ENCODE measurements around the gene ACVR2A. TPM values are rescaled to one million over a fixed set of nuclear protein-coding genes. Genes with fewer than 3 reads are reported as not detected.

The ACVR2A gene
- total RNA-seq, 3 donors from 2014 or later: 6.7 to 7.5 (median 7.0) TPM

- DNase-seq (peak; percentile 8), ATAC-seq (peak; percentile 65 to 72)
- peaks cover 2% of the 10 kb centered on the region for H3K36me3 Mint-ChIP-seq (ENCODE audit: insufficient read depth)
- peak overlapping the region; percentile 96 for H3K4me3 Mint-ChIP-seq
- no peaks in the 10 kb centered on the region for H3K27me3 Mint-ChIP-seq (ENCODE audit: low read depth)
- H3K9me3 Mint-ChIP-seq: no peaks in the 10 kb centered on the region
- H3K4me1 Mint-ChIP-seq (ENCODE audit: low read depth): peaks cover 50% of the 10 kb centered on the region
These were observed 662 bp downstream of the ACVR2A start for GRCh38 chr2:147845411-147845971.

- Mint-ChIP-seq H3K4me1 (ENCODE audit: low read depth) (peaks cover 60% of the 10 kb centered on the region), H3K36me3 (ENCODE audit: insufficient read depth) (peaks cover 2% of the 10 kb centered on the region), H3K27me3 (ENCODE audit: low read depth) (no peaks in the 10 kb centered on the region), H3K4me3 (peak overlapping the region; percentile 96), H3K9me3 (no peaks in the 10 kb centered on the region)
- ATAC-seq: no peak
- DNase-seq: no peak
These were observed 1.7 kb downstream of the ACVR2A start for GRCh38 chr2:147846412-147847081.

- Mint-ChIP-seq H3K27me3 (ENCODE audit: low read depth) (no peaks in the 10 kb centered on the region), H3K9me3 (no peaks in the 10 kb centered on the region), H3K36me3 (ENCODE audit: insufficient read depth) (peaks cover 2% of the 10 kb centered on the region), H3K4me1 (ENCODE audit: low read depth) (peaks cover 63% of the 10 kb centered on the region), H3K4me3 (peak overlapping the region; percentile 40)
- no peak for ATAC-seq
- no peak for DNase-seq
These were observed 3.0 kb downstream of the ACVR2A start for GRCh38 chr2:147847746-147848391.

GRCh38 chr2:147850838-147851237 is 6.0 kb downstream of the ACVR2A start:
- no peaks in the 10 kb centered on the region for H3K9me3 Mint-ChIP-seq
- no peak overlapping the region for H3K4me3 Mint-ChIP-seq
- peaks cover 65% of the 10 kb centered on the region for H3K4me1 Mint-ChIP-seq (ENCODE audit: low read depth)
- DNase-seq: no peak
- H3K27me3 Mint-ChIP-seq (ENCODE audit: low read depth): no peaks in the 10 kb centered on the region
- H3K36me3 Mint-ChIP-seq (ENCODE audit: insufficient read depth): peaks cover 2% of the 10 kb centered on the region
- peak in 1 of 2 donors; percentile 38 for ATAC-seq

- DNase-seq (no peak), ATAC-seq (no peak)
- H3K4me1 Mint-ChIP-seq (ENCODE audit: low read depth): peaks cover 62% of the 10 kb centered on the region
- no peaks in the 10 kb centered on the region for H3K9me3 Mint-ChIP-seq
- peaks cover under 1% of the 10 kb centered on the region for H3K36me3 Mint-ChIP-seq (ENCODE audit: insufficient read depth)
- H3K27me3 Mint-ChIP-seq (ENCODE audit: low read depth): no peaks in the 10 kb centered on the region
- no peak overlapping the region for H3K4me3 Mint-ChIP-seq
These were observed 6.6 kb downstream of the ACVR2A start for GRCh38 chr2:147851244-147851930.

- DNase-seq: no peak
- Mint-ChIP-seq H3K4me1 (ENCODE audit: low read depth) (peaks cover 54% of the 10 kb centered on the region), H3K9me3 (no peaks in the 10 kb centered on the region), H3K4me3 (no peak overlapping the region), H3K36me3 (ENCODE audit: insufficient read depth) (no peaks in the 10 kb centered on the region), H3K27me3 (ENCODE audit: low read depth) (no peaks in the 10 kb centered on the region)
- ATAC-seq: peak; percentile 47 to 59
These were observed 9.8 kb downstream of the ACVR2A start for GRCh38 chr2:147854557-147855134.

GRCh38 chr2:147855316-147855715 is 10.5 kb downstream of the ACVR2A start:
- no peaks in the 10 kb centered on the region for H3K9me3 Mint-ChIP-seq
- ATAC-seq (no peak), DNase-seq (no peak)
- no peak overlapping the region for H3K4me3 Mint-ChIP-seq
- H3K4me1 Mint-ChIP-seq (ENCODE audit: low read depth): peaks cover 52% of the 10 kb centered on the region
- H3K27me3 Mint-ChIP-seq (ENCODE audit: low read depth): no peaks in the 10 kb centered on the region
- H3K36me3 Mint-ChIP-seq (ENCODE audit: insufficient read depth): no peaks in the 10 kb centered on the region

GRCh38 chr2:147855977-147856376 is 11.1 kb downstream of the ACVR2A start:
- peaks cover 48% of the 10 kb centered on the region for H3K4me1 Mint-ChIP-seq (ENCODE audit: low read depth)
- H3K36me3 Mint-ChIP-seq (ENCODE audit: insufficient read depth): no peaks in the 10 kb centered on the region
- no peaks in the 10 kb centered on the region for H3K9me3 Mint-ChIP-seq
- no peaks in the 10 kb centered on the region for H3K27me3 Mint-ChIP-seq (ENCODE audit: low read depth)
- no peak overlapping the region for H3K4me3 Mint-ChIP-seq
- ATAC-seq (no peak), DNase-seq (no peak)

GRCh38 chr2:147860009-147860408 is 15.2 kb downstream of the ACVR2A start:
- H3K27me3 Mint-ChIP-seq (ENCODE audit: low read depth): no peaks in the 10 kb centered on the region
- H3K36me3 Mint-ChIP-seq (ENCODE audit: insufficient read depth): no peaks in the 10 kb centered on the region
- no peak for ATAC-seq
- H3K4me3 Mint-ChIP-seq: no peak overlapping the region
- H3K4me1 Mint-ChIP-seq (ENCODE audit: low read depth): peaks cover 52% of the 10 kb centered on the region
- no peak for DNase-seq
- no peaks in the 10 kb centered on the region for H3K9me3 Mint-ChIP-seq

GRCh38 chr2:147862859-147863516 is 18.2 kb downstream of the ACVR2A start:
- H3K36me3 Mint-ChIP-seq (ENCODE audit: insufficient read depth): no peaks in the 10 kb centered on the region
- ATAC-seq (peak in 1 of 2 donors; percentile 37), DNase-seq (no peak)
- H3K4me1 Mint-ChIP-seq (ENCODE audit: low read depth): peaks cover 38% of the 10 kb centered on the region
- H3K4me3 Mint-ChIP-seq: no peak overlapping the region
- no peaks in the 10 kb centered on the region for H3K9me3 Mint-ChIP-seq
- H3K27me3 Mint-ChIP-seq (ENCODE audit: low read depth): no peaks in the 10 kb centered on the region

- Mint-ChIP-seq H3K27me3 (ENCODE audit: low read depth) (no peaks in the 10 kb centered on the region), H3K36me3 (ENCODE audit: insufficient read depth) (no peaks in the 10 kb centered on the region)
- ATAC-seq: peak; percentile 40 to 55
These were observed 19.0 kb downstream of the ACVR2A start for GRCh38 chr2:147863835-147864234.

GRCh38 chr2:147865560-147865959 is 20.7 kb downstream of the ACVR2A start:
- no peak for DNase-seq
- ATAC-seq: no peak
- no peaks in the 10 kb centered on the region for H3K9me3 Mint-ChIP-seq
- no peak overlapping the region for H3K4me3 Mint-ChIP-seq
- H3K4me1 Mint-ChIP-seq (ENCODE audit: low read depth): peaks cover 37% of the 10 kb centered on the region
- H3K36me3 Mint-ChIP-seq (ENCODE audit: insufficient read depth): no peaks in the 10 kb centered on the region
- no peaks in the 10 kb centered on the region for H3K27me3 Mint-ChIP-seq (ENCODE audit: low read depth)

More at GRCh38 chr2:147863835-147864234, 19.0 kb downstream of the ACVR2A start:
- Mint-ChIP-seq H3K4me3 (no peak overlapping the region), H3K4me1 (ENCODE audit: low read depth) (peaks cover 38% of the 10 kb centered on the region), H3K9me3 (no peaks in the 10 kb centered on the region)
- DNase-seq: no peak

GRCh38 chr2:147867050-147867449 is 22.2 kb downstream of the ACVR2A start:
- ATAC-seq (no peak), DNase-seq (no peak)
- H3K9me3 Mint-ChIP-seq: no peaks in the 10 kb centered on the region
- peaks cover 32% of the 10 kb centered on the region for H3K4me1 Mint-ChIP-seq (ENCODE audit: low read depth)
- H3K27me3 Mint-ChIP-seq (ENCODE audit: low read depth): no peaks in the 10 kb centered on the region
- no peak overlapping the region for H3K4me3 Mint-ChIP-seq
- H3K36me3 Mint-ChIP-seq (ENCODE audit: insufficient read depth): no peaks in the 10 kb centered on the region

- Mint-ChIP-seq H3K27me3 (ENCODE audit: low read depth) (no peaks in the 10 kb centered on the region), H3K4me3 (no peak overlapping the region), H3K9me3 (no peaks in the 10 kb centered on the region), H3K4me1 (ENCODE audit: low read depth) (peaks cover 25% of the 10 kb centered on the region), H3K36me3 (ENCODE audit: insufficient read depth) (peaks cover 2% of the 10 kb centered on the region)
- no peak for DNase-seq
- no peak for ATAC-seq
These were observed 25.1 kb downstream of the ACVR2A start for GRCh38 chr2:147869934-147870333.

Data from activated T-cell treated with anti-CD3 and anti-CD28 coated beads, Interleukin-2, amount 50 U/mL, for 4 hours (primary cell).